Suprapubic skin (tissue), 4 donors: ENCODE data around the gene JPH2.

Experiments
- EP300 ChIP-seq: sonication (generic); formaldehyde crosslinking; IDR thresholded peaks from one replicate; pipeline ENCODE4 v1.6.1; 2017; ENCODE audit warnings: antibody characterized with exemption
- POLR2A ChIP-seq, 2 donors: fragments of 450-650 bp; IDR thresholded peaks; one replicate each; pipeline ENCODE4 v1.6.1; 2017; ENCODE audit warnings: antibody characterized with exemption in 2 of 2, mild to moderate bottlenecking in 2 of 2, moderate library complexity in 2 of 2
- POLR2AphosphoS5 ChIP-seq, 3 donors: sonication (generic); formaldehyde crosslinking; IDR thresholded peaks; one replicate each; pipeline ENCODE4 v1.6.1; 2017; ENCODE audit warnings: antibody characterized with exemption in 3 of 3
- TF ChIP-seq, protein P1 (sequence below), 2 donors: fragments of 200-600 bp in 1 of 2; fragments of 450-650 bp in 1 of 2; sonication (generic) in 1 of 2; IDR thresholded peaks; one replicate each; pipeline ENCODE4 v1.5.1; 2016 to 2019; ENCODE audit warnings: antibody characterized with exemption in 2 of 2, mild to moderate bottlenecking in 1 of 2, moderate library complexity in 1 of 2

DNA sequence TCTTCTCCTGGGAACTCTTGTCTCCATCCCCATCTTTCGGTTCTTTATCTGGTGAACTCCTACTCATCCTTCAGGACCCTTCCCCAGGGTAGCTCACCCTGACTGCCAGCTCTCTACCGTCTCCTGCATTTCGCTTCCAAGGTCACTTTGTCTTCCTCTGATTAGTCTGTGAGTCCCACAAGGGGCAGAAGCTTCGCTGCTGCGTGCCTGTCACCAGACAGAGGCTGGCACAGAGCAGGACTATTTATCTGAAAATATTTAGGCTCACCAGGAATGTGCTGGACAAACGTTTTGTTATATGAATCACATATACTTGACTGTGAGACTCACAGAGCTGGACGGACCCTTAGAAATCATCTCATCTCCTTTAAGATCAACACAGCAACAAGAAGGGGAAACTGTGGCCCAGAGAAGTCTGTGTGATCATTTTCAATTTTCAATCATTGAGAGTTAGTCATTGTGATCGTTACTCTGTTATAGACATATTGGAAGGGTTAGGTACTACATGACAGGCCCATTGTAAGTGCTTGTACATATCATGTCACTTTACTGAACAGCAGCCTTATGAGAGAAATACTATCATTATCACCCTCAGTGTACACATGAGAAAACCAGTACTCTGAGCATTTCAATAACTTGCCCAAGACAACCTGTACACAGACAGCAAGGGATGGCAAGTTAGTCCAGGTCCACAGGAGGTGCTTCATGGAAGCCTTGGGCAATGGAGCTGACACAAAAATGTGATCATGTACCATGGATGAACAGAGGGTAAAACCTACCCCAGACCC lies 51.4 kb downstream of the JPH2 start:
- TF ChIP-seq, protein P1, sequence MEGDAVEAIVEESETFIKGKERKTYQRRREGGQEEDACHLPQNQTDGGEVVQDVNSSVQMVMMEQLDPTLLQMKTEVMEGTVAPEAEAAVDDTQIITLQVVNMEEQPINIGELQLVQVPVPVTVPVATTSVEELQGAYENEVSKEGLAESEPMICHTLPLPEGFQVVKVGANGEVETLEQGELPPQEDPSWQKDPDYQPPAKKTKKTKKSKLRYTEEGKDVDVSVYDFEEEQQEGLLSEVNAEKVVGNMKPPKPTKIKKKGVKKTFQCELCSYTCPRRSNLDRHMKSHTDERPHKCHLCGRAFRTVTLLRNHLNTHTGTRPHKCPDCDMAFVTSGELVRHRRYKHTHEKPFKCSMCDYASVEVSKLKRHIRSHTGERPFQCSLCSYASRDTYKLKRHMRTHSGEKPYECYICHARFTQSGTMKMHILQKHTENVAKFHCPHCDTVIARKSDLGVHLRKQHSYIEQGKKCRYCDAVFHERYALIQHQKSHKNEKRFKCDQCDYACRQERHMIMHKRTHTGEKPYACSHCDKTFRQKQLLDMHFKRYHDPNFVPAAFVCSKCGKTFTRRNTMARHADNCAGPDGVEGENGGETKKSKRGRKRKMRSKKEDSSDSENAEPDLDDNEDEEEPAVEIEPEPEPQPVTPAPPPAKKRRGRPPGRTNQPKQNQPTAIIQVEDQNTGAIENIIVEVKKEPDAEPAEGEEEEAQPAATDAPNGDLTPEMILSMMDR (IDR thresholded peaks at IDR 0.05): no peak
- TF ChIP-seq POLR2AphosphoS5 (IDR thresholded peaks at IDR 0.05) (no peak), POLR2A (IDR thresholded peaks at IDR 0.05) (no peak), EP300 (no peak)
